Lower leg skin (tissue), 4 donors: ENCODE data around the gene LMAN1. TPM values are rescaled to one million over a fixed set of nuclear protein-coding genes. Genes with fewer than 3 reads are reported as not detected.

Experiments
- DNase-seq, 2 donors: peaks; one replicate each; pipeline ENCODE4 v3.0.0-alpha.2; 2019; ENCODE audit warnings: low spot score in 2 of 2
- H3K4me3 ChIP-seq: fragments of 200-600 bp; sonication (generic); 2 replicates; pipeline ENCODE4 v1.5.1; 2017; ENCODE audit warnings: mild to moderate bottlenecking, low read depth; ENCODE audit not compliant: poor library complexity, severe bottlenecking
- CTCF ChIP-seq, 3 donors: fragments of 450-650 bp; IDR thresholded peaks; one replicate each; pipeline ENCODE4 v1.5.1; 2016; ENCODE audit warnings: antibody characterized with exemption in 3 of 3, mild to moderate bottlenecking in 3 of 3, moderate library complexity in 2 of 3
- POLR2A ChIP-seq, 2 donors: fragments of 450-650 bp; IDR thresholded peaks; one replicate each; pipeline ENCODE4 v1.6.1; 2016 to 2017; ENCODE audit warnings: antibody characterized with exemption in 2 of 2, mild to moderate bottlenecking in 1 of 2, moderate library complexity in 1 of 2
- WGBS, 2 donors: methylation state at CpG; one replicate each; pipeline ENCODE4 v1.1.5; 2018; 5-methylcytosine and 5-hydroxymethylcytosine counted together
- intact Hi-C: fragments of 100-400 bp; cut with DNase I; formaldehyde crosslinking; loops from one replicate; pipeline ENCODE4 v1.15.0; 2023; ENCODE audit warnings: low total_unique reads
- total RNA-seq, 4 donors: library from RNA; depleted of rRNA; stranded (reverse); fragments of >200 nt; gene quantifications; one replicate each; pipeline ENCODE4 v1.1.0, GENCODE V29; 2016

The LMAN1 gene
- total RNA-seq, 4 donors from 2014 or later: 26.0 to 55.7 (median 36.4) TPM

GRCh38 chr18:59383851-59384250 is 24.8 kb upstream of the LMAN1 start:
- TF ChIP-seq POLR2A (IDR thresholded peaks at IDR 0.05): no peak
- no peak for TF ChIP-seq CTCF (IDR thresholded peaks at IDR 0.05)
- 65 to 66% methylated on average over 6 of the region's 6 CpGs for WGBS, 2 donors
- intact Hi-C loops: no loop called here

DNA sequence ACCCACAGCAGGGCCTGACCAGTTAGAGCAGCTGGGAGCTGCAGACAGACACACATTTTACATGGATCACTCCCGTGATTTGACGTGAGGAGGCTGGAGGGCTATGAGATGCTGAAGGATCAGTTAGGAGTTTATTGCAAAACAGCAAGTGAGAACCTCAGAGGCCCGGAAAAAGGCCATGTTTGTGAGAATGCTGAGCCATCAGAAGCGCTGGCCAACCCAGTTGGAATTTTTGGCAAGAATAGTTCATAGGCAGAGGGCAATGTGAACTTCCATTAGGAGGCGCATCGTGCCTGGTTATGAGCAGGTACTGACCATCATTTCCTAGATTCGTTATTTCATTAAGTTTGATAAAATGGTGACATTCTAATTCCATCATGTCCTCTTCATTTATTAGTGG is 23.3 kb upstream of the LMAN1 start:
- intact Hi-C loops: no loop called here
- WGBS, 2 donors: 86 to 87% methylated on average over 7 of the region's 7 CpGs
- DNase-seq: no peak
- no peak overlapping the region for H3K4me3 ChIP-seq
- TF ChIP-seq CTCF (IDR thresholded peaks at IDR 0.05) (no peak), POLR2A (IDR thresholded peaks at IDR 0.05) (no peak)

More at GRCh38 chr18:59383851-59384250, 24.8 kb upstream of the LMAN1 start:
- H3K4me3 ChIP-seq: no peak overlapping the region
- DNase-seq: no peak

DNA sequence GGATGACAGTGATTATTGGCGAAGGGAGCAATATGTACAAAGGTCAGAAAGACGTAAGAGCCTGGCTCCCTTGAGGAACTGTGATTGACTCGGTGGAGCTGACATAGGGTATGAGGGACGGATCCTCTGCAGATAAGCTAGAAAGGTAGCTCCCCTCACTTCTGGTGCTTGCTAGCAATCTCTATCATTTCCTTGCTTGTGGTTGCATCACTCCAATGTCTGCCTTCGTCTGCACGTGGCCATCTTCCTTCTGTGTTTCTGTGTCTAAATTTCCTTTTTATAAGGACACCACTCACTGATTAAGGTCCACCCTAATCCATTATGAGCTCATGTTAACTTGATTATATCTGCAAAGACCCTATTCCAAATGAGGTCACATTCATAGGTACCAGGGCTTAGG is 22.9 kb upstream of the LMAN1 start:
- no peak for DNase-seq
- 87 to 88% methylated on average over 6 of the region's 6 CpGs for WGBS, 2 donors
- TF ChIP-seq CTCF (IDR thresholded peaks at IDR 0.05) (no peak), POLR2A (IDR thresholded peaks at IDR 0.05) (no peak)
- H3K4me3 ChIP-seq: no peak overlapping the region
- intact Hi-C loops: no loop called here

DNA sequence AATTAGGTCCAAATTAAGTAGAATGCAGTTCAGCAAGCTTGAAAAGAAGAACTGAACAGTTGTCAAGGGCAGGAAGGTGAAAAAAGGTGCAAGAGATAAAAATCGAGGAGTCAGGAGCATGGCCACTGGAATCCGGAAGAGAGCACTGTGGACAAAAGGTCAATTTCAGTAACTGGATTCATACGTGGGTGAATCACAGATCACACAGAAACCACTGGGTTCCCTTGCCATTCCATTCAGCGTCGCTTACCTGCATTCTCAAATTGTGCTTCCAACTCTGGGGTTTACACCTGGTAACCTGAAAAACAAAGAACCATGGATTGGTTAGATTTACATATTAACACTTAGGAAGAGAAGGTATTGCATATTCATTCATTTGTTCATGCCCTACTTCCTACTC is 21.6 kb upstream of the LMAN1 start:
- intact Hi-C loops: no loop called here
- no peak for DNase-seq
- TF ChIP-seq POLR2A (IDR thresholded peaks at IDR 0.05) (no peak), CTCF (IDR thresholded peaks at IDR 0.05) (no peak)
- no peak overlapping the region for H3K4me3 ChIP-seq
- WGBS, 2 donors: 85 to 91% methylated on average over 5 of the region's 5 CpGs

- 74 to 81% methylated on average over 3 of the region's 3 CpGs for WGBS, 2 donors
- no peak for DNase-seq
- intact Hi-C loops: no loop called here
- H3K4me3 ChIP-seq: no peak overlapping the region
- no peak for TF ChIP-seq POLR2A (IDR thresholded peaks at IDR 0.05)
- no peak for TF ChIP-seq CTCF (IDR thresholded peaks at IDR 0.05)
These were observed 20.9 kb upstream of the LMAN1 start for GRCh38 chr18:59379772-59380522.
